Measurements from ENCODE around the gene GAREM1.

The GAREM1 gene

DNA sequence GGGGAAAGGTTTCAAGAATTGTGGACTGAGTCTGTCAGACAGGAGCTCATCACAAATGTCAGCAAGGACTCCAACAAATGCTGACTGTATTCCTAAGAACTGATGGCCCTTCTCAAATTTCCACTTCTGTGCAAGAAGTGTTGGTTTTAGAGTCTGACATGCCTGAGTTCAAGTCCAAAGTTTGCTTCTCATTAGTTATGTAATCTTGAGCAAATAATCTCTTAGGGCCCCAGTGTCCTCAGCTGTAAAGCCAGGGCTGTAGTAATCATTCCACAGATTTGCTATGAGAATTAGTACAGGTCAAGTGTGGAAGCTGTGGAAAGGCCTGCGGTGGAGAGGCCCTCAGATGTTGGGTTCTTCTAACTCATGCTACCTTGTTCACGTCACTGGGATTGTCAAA, 257.0 kb downstream of the GAREM1 start:
- H3K4me1 ChIP-seq (ENCODE audit: control insufficient read depth in 1 of 2, insufficient read depth in 2 of 2, low read length in 2 of 2): no peaks in the 10 kb centered on the region
- no peaks in the 10 kb centered on the region for H3K9me3 ChIP-seq (ENCODE audit: control insufficient read depth in 1 of 2, low read length in 2 of 2)
- no peak overlapping the region for H3K27ac ChIP-seq (ENCODE audit: low read length)
- H3K27me3 ChIP-seq (ENCODE audit: low read depth, low read length): no peaks in the 10 kb centered on the region
- no peak overlapping the region for H3K4me3 ChIP-seq (ENCODE audit: low read depth in 1 of 2, low read length in 2 of 2)
- H3K36me3 ChIP-seq (ENCODE audit: control insufficient read depth in 1 of 2, insufficient read depth in 2 of 2, low read length in 2 of 2): no peaks in the 10 kb centered on the region

Data from muscle layer of duodenum (tissue), 2 donors.